SK-N-SH treated with all-trans-retinoic acid at 6 μM for 48 hours (cell line): Measurements from ENCODE around the gene DCBLD1.
A peak's percentile ranks its signal among the peaks of the same experiment; 100 is the strongest.

Experiments used
- ATAC-seq: fragments of 200-7000 bp; cut with Tn5 transposase; 3 replicates; pipeline ENCODE4 v1.9.1; 2020; ENCODE audit warnings: mild to moderate bottlenecking, moderate library complexity
- BACH2 ChIP-seq: fragments of 250-450 bp; sonication (Bioruptor Pico); IDR thresholded peaks from 2 replicates; pipeline ENCODE4 v1.9.0; 2021; ENCODE audit warnings: mild to moderate bottlenecking, borderline replicate concordance
- CSDC2 ChIP-seq: fragments of 250-450 bp; sonication (Bioruptor Pico); IDR thresholded peaks from 2 replicates; pipeline ENCODE4 v1.5.0; 2020; ENCODE audit warnings: mild to moderate bottlenecking, moderate library complexity
- CSRNP3 ChIP-seq: fragments of 250-450 bp; sonication (Bioruptor Pico); IDR thresholded peaks from 2 replicates; pipeline ENCODE4 v1.5.1; 2021; ENCODE audit warnings: mild to moderate bottlenecking, moderate library complexity
- ESRRG ChIP-seq: fragments of 250-450 bp; sonication (Bioruptor Pico); IDR thresholded peaks from 2 replicates; pipeline ENCODE4 v1.6.1; 2021; ENCODE audit warnings: mild to moderate bottlenecking
- GLIS3 ChIP-seq: fragments of 250-450 bp; sonication (Bioruptor Pico); IDR thresholded peaks from 2 replicates; pipeline ENCODE4 v1.5.0; 2020; ENCODE audit warnings: mild to moderate bottlenecking, moderate library complexity
- ISL1 ChIP-seq: fragments of 250-450 bp; sonication (Bioruptor Pico); IDR thresholded peaks from 2 replicates; pipeline ENCODE4 v2.1.2; 2022; ENCODE audit warnings: mild to moderate bottlenecking, moderate library complexity
- OSR1 ChIP-seq: fragments of 250-450 bp; sonication (Bioruptor Pico); IDR thresholded peaks from 2 replicates; pipeline ENCODE4 v1.8.0; 2022; ENCODE audit warnings: moderate library complexity, mild to moderate bottlenecking, inconsistent platforms
- PATZ1 ChIP-seq: fragments of 250-450 bp; sonication (Bioruptor Pico); IDR thresholded peaks from 2 replicates; pipeline ENCODE4 v1.8.0; 2020; ENCODE audit warnings: mild to moderate bottlenecking, moderate library complexity, borderline replicate concordance
- POU6F1 ChIP-seq: fragments of 250-450 bp; sonication (Bioruptor Pico); IDR thresholded peaks from 2 replicates; pipeline ENCODE4 v1.8.0; 2021; ENCODE audit warnings: low read depth, mild to moderate bottlenecking, moderate library complexity, borderline replicate concordance
- PPARA ChIP-seq: fragments of 250-450 bp; sonication (Bioruptor Pico); IDR thresholded peaks from 2 replicates; pipeline ENCODE4 v1.5.0; 2020; ENCODE audit warnings: mild to moderate bottlenecking, borderline replicate concordance
- RARB ChIP-seq: fragments of 250-450 bp; sonication (Bioruptor Pico); IDR thresholded peaks from 2 replicates; pipeline ENCODE4 v1.8.0; 2021; ENCODE audit warnings: mild to moderate bottlenecking, moderate library complexity
- SNAI2 ChIP-seq: fragments of 250-450 bp; sonication (Bioruptor Pico); IDR thresholded peaks from 2 replicates; pipeline ENCODE4 v1.5.0; 2020; ENCODE audit warnings: mild to moderate bottlenecking, moderate library complexity
- TCF4 ChIP-seq: fragments of 250-450 bp; sonication (Bioruptor Pico); IDR thresholded peaks from 2 replicates; pipeline ENCODE4 v1.8.0; 2021; ENCODE audit warnings: mild to moderate bottlenecking, moderate library complexity, borderline replicate concordance
- TOX ChIP-seq: fragments of 250-450 bp; sonication (Bioruptor Pico); IDR thresholded peaks from 2 replicates; pipeline ENCODE4 v1.8.0; 2021; ENCODE audit warnings: mild to moderate bottlenecking, moderate library complexity, borderline replicate concordance
- ZFP3 ChIP-seq: fragments of 250-450 bp; sonication (Bioruptor Pico); IDR thresholded peaks from 2 replicates; pipeline ENCODE4 v1.5.0; 2020; ENCODE audit warnings: mild to moderate bottlenecking, moderate library complexity
- ZNF565 ChIP-seq: fragments of 450-650 bp; formaldehyde crosslinking; conservative IDR thresholded peaks from 2 replicates; pipeline ENCODE4 v1.5.0; 2020; ENCODE audit warnings: low read depth, mild to moderate bottlenecking, moderate library complexity
- ZNF70 ChIP-seq: fragments of 450-650 bp; formaldehyde crosslinking; IDR thresholded peaks from 2 replicates; pipeline ENCODE4 v1.5.0; 2020; ENCODE audit warnings: mild to moderate bottlenecking, moderate library complexity
- ZNF8 ChIP-seq: fragments of 450-650 bp; formaldehyde crosslinking; IDR thresholded peaks from 2 replicates; pipeline ENCODE4 v1.5.0; 2020; ENCODE audit warnings: mild to moderate bottlenecking, moderate library complexity
- TF ChIP-seq, protein P1 (sequence below): fragments of 250-450 bp; sonication (Bioruptor Pico); IDR thresholded peaks from 2 replicates; pipeline ENCODE4 v1.5.1; 2020; ENCODE audit warnings: low read depth, mild to moderate bottlenecking, moderate library complexity

Gene DCBLD1

DNA sequence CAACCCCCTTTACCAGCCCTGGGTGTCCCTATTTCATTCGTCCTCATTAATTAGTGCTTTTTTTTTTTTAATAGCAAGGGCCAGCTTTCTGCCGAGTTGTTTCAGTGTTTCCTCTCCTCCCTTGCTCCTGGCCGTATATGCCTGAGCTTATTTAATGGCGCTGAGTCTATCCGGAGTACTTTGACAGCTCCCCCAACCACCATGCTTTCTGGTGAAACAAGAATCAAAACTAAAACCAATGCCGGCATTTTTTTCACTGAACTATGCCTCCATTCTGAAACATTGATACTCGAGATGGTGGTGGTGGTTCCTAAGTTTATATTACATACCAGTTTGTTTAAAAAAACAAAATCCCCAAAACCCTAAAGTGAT lies 1.2 kb downstream of the DCBLD1 start (continued):
- no peak for TF ChIP-seq BACH2 (CRISPR knock-in tag)
- TF ChIP-seq, protein P1, sequence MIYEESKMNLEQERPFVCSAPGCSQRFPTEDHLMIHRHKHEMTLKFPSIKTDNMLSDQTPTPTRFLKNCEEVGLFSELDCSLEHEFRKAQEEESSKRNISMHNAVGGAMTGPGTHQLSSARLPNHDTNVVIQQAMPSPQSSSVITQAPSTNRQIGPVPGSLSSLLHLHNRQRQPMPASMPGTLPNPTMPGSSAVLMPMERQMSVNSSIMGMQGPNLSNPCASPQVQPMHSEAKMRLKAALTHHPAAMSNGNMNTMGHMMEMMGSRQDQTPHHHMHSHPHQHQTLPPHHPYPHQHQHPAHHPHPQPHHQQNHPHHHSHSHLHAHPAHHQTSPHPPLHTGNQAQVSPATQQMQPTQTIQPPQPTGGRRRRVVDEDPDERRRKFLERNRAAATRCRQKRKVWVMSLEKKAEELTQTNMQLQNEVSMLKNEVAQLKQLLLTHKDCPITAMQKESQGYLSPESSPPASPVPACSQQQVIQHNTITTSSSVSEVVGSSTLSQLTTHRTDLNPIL (CRISPR knock-in tag) = no peak

DNA sequence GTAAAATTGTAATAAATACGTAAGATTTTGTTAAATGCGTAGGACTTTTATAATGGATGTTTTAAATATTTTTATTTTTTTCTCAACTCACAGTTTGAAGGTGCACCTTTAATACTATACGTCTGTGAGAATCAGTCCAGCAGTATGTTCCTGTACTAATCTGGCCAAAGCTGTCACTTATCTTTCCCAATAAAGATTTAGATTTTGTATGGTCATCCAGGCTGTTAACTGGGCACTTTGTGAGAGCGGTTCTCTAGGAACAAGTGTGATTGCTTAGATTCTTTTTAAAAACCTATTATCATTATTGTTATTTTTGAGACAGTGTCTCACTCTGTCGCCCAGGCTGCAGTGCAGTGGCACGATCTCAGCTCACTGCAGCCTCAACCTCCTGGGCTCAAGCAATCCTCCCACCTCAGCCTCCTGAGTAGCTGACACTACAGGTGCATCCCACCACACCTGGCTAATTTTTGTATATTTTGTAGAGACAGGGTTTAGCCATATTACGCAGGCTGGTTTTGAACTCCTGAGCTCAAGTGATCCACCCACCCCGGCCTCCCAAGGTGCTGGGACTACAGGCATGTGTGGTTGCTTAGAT lies 1.7 kb downstream of the DCBLD1 start:
- no peak for TF ChIP-seq POU6F1 (CRISPR knock-in tag)
- no peak for TF ChIP-seq OSR1
- TF ChIP-seq ZNF565 = no peak
- no peak for ATAC-seq

GRCh38 chr6:117485433-117485832 lies 3.0 kb downstream of the DCBLD1 start:
- ATAC-seq = no peak
- TF ChIP-seq TCF4 (CRISPR knock-in tag) = no peak
- no peak for TF ChIP-seq PPARA (CRISPR knock-in tag)
- TF ChIP-seq PATZ1 = no peak
- TF ChIP-seq, protein P1 (CRISPR knock-in tag) = no peak
- TF ChIP-seq ZFP3 (CRISPR knock-in tag) = no peak
- no peak for TF ChIP-seq BACH2 (CRISPR knock-in tag)
- no peak for TF ChIP-seq ZNF565
- no peak for TF ChIP-seq CSDC2 (CRISPR knock-in tag)
- TF ChIP-seq GLIS3 = no peak
- no peak for TF ChIP-seq ISL1 (CRISPR knock-in tag)
- TF ChIP-seq OSR1 = no peak
- no peak for TF ChIP-seq POU6F1 (CRISPR knock-in tag)
- no peak for TF ChIP-seq ESRRG (CRISPR knock-in tag)
- TF ChIP-seq ZNF8 (CRISPR knock-in tag) = no peak

DNA sequence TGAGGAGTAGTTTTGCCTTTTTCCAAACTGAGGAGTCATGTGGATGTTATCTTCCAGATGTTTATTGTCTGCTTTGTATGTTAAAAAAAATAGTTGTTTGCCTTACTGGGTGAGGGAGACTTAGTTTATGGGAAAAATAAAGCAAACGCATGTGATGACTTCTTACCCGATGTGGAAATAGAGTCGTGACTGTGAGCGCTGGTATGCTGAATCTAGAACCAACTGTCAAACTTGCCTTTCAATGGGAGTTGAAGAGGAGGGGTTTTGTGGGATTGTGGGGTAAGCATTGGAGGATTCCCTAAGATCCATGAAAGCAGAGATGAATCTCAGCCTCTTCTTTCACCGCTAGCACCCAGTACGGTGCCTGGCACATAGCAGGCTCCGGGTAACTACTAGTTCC lies 5.3 kb downstream of the DCBLD1 start:
- TF ChIP-seq CSDC2 (CRISPR knock-in tag) = no peak
- ATAC-seq = no peak

DNA sequence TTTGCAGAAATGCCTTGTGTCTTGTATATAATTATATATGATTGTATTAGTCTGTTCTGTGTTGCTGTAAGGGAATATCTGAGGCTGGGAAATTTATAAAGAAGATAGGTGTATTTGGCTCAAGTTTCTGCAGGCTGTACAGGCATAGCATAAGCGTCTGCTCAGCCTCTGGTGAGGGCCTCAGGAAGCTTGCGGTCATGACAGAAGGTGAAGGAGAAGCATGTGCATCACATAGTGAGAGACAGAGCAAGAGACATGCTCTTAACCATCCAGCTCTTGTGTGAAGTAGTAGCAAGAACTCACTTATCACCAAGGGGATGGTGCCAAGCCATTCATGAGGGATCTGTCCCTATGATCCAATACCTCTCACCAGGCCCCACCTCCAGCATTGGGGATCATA lies 6.5 kb downstream of the DCBLD1 start:
- TF ChIP-seq POU6F1 (CRISPR knock-in tag) = no peak
- TF ChIP-seq, all 23 proteins: peak for 0
- no peak for ATAC-seq

GRCh38 chr6:117491916-117492315 lies 9.4 kb downstream of the DCBLD1 start:
- ATAC-seq = peak; percentile 53
- TF ChIP-seq TOX (CRISPR knock-in tag) = no peak
- no peak for TF ChIP-seq ZNF70 (CRISPR knock-in tag)
- TF ChIP-seq ISL1 (CRISPR knock-in tag) = no peak
- TF ChIP-seq CSRNP3 (CRISPR knock-in tag) = no peak
- TF ChIP-seq CSDC2 (CRISPR knock-in tag) = no peak
- TF ChIP-seq, protein P1 (CRISPR knock-in tag) = no peak
- TF ChIP-seq TCF4 (CRISPR knock-in tag) = no peak
- TF ChIP-seq SNAI2 (CRISPR knock-in tag) = no peak
- TF ChIP-seq PPARA (CRISPR knock-in tag) = no peak
- no peak for TF ChIP-seq OSR1
- TF ChIP-seq RARB (CRISPR knock-in tag) = no peak
- no peak for TF ChIP-seq BACH2 (CRISPR knock-in tag)
